Measurements from ENCODE around the gene CCDC127. TPM values are rescaled to one million over a fixed set of nuclear protein-coding genes. Genes with fewer than 3 reads are reported as not detected.

CCDC127 gene
- total and polyA plus RNA-seq, 2 of the 4 experiments (the other 2 are of a cell fraction): 3.2 to 3.9 TPM

DNA sequence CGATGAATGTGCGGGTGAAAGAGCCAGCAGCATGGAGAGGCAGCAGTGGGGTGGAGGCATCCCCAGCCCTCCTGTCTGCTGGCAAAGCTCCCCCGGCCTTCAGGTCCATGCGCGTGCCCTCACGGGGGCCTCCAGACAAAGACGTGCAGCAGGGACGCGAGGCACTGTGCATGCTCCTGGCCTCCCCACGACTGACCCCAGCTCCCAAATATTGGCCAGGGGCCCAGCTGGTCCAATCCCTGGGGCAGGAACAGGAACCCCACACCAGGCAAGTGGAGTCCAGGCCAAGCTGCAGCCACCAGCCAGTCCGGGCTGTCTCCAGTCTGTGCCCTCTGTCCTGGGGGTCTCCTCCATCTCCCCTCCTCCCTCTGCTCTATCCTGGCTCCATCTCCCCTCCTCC, 60.2 kb downstream of the CCDC127 start:
- CTCF ChIA-PET: no interaction called here
- H3K56ac ChIP-seq (ENCODE audit: extremely low read depth, insufficient read depth, low read length): no peak overlapping the region
- 100% methylated on average over 5 of the region's 11 CpGs; no CpG with 5 or more reads in 1 of the 2 experiments for WGBS, 2 experiments (ENCODE audit: extremely low coverage in 2 of 2, insufficient read length in 1 of 2)
- no peak overlapping the region for H3K18ac ChIP-seq (ENCODE audit: low read depth, low read length)
- peaks cover 10% of the 10 kb centered on the region; the same call in 1 of the 2 replicates for H3K9me1 ChIP-seq (ENCODE audit: insufficient read depth, low read length)
- H3K9ac ChIP-seq (ENCODE audit: low read depth, low read length): no peak overlapping the region
- H3K27ac ChIP-seq (ENCODE audit: insufficient read depth, low read length): no peak overlapping the region
- H2BK5ac ChIP-seq (ENCODE audit: low read depth, low read length, poor library complexity, severe bottlenecking): no peak overlapping the region
- H2AK9ac ChIP-seq (replicated peaks; ENCODE audit: low read depth, low read length, poor library complexity): no peak overlapping the region
- no peak for TF ChIP-seq NFE2L2 (IDR thresholded peaks at IDR 0.05; ENCODE audit: low read depth, low read length)
- TF ChIP-seq POLR2A (IDR thresholded peaks at IDR 0.05; ENCODE audit: low read depth, low read length): no peak
- TF ChIP-seq, protein P1, sequence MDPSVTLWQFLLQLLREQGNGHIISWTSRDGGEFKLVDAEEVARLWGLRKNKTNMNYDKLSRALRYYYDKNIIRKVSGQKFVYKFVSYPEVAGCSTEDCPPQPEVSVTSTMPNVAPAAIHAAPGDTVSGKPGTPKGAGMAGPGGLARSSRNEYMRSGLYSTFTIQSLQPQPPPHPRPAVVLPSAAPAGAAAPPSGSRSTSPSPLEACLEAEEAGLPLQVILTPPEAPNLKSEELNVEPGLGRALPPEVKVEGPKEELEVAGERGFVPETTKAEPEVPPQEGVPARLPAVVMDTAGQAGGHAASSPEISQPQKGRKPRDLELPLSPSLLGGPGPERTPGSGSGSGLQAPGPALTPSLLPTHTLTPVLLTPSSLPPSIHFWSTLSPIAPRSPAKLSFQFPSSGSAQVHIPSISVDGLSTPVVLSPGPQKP (IDR thresholded peaks at IDR 0.05; ENCODE audit: borderline replicate concordance, low read depth, low read length): no peak
- no peak for TF ChIP-seq FOS (IDR thresholded peaks at IDR 0.05; ENCODE audit: low read depth, low read length)
- TF ChIP-seq, protein P2, sequence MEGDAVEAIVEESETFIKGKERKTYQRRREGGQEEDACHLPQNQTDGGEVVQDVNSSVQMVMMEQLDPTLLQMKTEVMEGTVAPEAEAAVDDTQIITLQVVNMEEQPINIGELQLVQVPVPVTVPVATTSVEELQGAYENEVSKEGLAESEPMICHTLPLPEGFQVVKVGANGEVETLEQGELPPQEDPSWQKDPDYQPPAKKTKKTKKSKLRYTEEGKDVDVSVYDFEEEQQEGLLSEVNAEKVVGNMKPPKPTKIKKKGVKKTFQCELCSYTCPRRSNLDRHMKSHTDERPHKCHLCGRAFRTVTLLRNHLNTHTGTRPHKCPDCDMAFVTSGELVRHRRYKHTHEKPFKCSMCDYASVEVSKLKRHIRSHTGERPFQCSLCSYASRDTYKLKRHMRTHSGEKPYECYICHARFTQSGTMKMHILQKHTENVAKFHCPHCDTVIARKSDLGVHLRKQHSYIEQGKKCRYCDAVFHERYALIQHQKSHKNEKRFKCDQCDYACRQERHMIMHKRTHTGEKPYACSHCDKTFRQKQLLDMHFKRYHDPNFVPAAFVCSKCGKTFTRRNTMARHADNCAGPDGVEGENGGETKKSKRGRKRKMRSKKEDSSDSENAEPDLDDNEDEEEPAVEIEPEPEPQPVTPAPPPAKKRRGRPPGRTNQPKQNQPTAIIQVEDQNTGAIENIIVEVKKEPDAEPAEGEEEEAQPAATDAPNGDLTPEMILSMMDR (conservative IDR thresholded peaks at IDR 0.05; ENCODE audit: low read depth, low read length): no peak
- TF ChIP-seq MAZ (IDR thresholded peaks at IDR 0.05; ENCODE audit: borderline replicate concordance, low read depth, low read length): no peak
- TF ChIP-seq SMC3 (IDR thresholded peaks at IDR 0.05; ENCODE audit: low read depth, low read length): no peak
- TF ChIP-seq, protein P3, sequence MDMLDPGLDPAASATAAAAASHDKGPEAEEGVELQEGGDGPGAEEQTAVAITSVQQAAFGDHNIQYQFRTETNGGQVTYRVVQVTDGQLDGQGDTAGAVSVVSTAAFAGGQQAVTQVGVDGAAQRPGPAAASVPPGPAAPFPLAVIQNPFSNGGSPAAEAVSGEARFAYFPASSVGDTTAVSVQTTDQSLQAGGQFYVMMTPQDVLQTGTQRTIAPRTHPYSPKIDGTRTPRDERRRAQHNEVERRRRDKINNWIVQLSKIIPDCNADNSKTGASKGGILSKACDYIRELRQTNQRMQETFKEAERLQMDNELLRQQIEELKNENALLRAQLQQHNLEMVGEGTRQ (IDR thresholded peaks at IDR 0.05; ENCODE audit: low read depth, low read length): no peak
- no peak for TF ChIP-seq MXI1 (IDR thresholded peaks at IDR 0.05; ENCODE audit: borderline replicate concordance, low read depth, low read length)
- no peak for TF ChIP-seq RFX5 (IDR thresholded peaks at IDR 0.05; ENCODE audit: low read depth, low read length)
- TF ChIP-seq CEBPB (IDR thresholded peaks at IDR 0.05; ENCODE audit: low read depth, low read length): no peak
- TF ChIP-seq CHD1 (IDR thresholded peaks at IDR 0.05; ENCODE audit: low read depth, low read length): no peak
- TF ChIP-seq RCOR1 (IDR thresholded peaks at IDR 0.05; ENCODE audit: insufficient replicate concordance, low read length): no peak
- TF ChIP-seq RAD21 (IDR thresholded peaks at IDR 0.05; ENCODE audit: low read length): no peak
- no peak for TF ChIP-seq MAFK (IDR thresholded peaks at IDR 0.05; ENCODE audit: low read depth, low read length)
- no peak for TF ChIP-seq BHLHE40 (IDR thresholded peaks at IDR 0.05; ENCODE audit: low read depth, low read length)
- no peak overlapping the region for H2BK20ac ChIP-seq (ENCODE audit: low read depth, low read length)
- no peak for ATAC-seq (ENCODE audit: low read depth)
- H3K4me3 ChIP-seq (ENCODE audit: insufficient read depth, low read depth, low read length): no peak overlapping the region
- H3K4me2 ChIP-seq (ENCODE audit: low read depth, low read length): no peak overlapping the region
- no peaks in the 10 kb centered on the region for H3K36me3 ChIP-seq (ENCODE audit: control insufficient read depth, insufficient read depth, low read length)
- no peaks in the 10 kb centered on the region for H3K27me3 ChIP-seq (ENCODE audit: control insufficient read depth, insufficient read depth, low read length)
- dilution Hi-C loops (cut with HindIII; ENCODE audit: low sequenced_read_pairs, unreplicated experiment) (no loop called here), in situ Hi-C loops (cut with MboI; ENCODE audit: low sequenced_read_pairs) (no loop called here), intact Hi-C loops (cut with micrococcal nuclease) (no loop called here)
- no peak overlapping the region for H4K8ac ChIP-seq (ENCODE audit: low read depth in 2 of 2, low read length in 2 of 2)
- H2BK15ac ChIP-seq (ENCODE audit: low read depth, low read length): no peak overlapping the region
- H2AK5ac ChIP-seq (ENCODE audit: low read depth, low read length): no peak overlapping the region
- H3K4me1 ChIP-seq (ENCODE audit: control insufficient read depth, insufficient read depth, low read length): peaks cover 12% of the 10 kb centered on the region
- POLR2A ChIA-PET (ENCODE audit: unreplicated experiment): no interaction called here
- no peak overlapping the region for H4K5ac ChIP-seq (ENCODE audit: low read depth, low read length)
- DNase-seq: no peak
- no peak overlapping the region for H2AFZ ChIP-seq (replicated peaks; ENCODE audit: low read length, poor library complexity)
- no peak overlapping the region for H3K14ac ChIP-seq (replicated peaks; ENCODE audit: low read depth, low read length)
- H4K91ac ChIP-seq (ENCODE audit: insufficient read depth, low read depth, low read length): no peak overlapping the region
- no peaks in the 10 kb centered on the region for H3K9me3 ChIP-seq (ENCODE audit: control insufficient read depth, insufficient read depth, low read length)
- no peaks in the 10 kb centered on the region for H3K79me1 ChIP-seq (ENCODE audit: low read depth in 1 of 2, low read length in 2 of 2)
- BruUV-seq (replicated peaks): no TSS peak
- H3K23ac ChIP-seq (ENCODE audit: low read depth, low read length): no peak overlapping the region
- no peaks in the 10 kb centered on the region for H4K20me1 ChIP-seq (ENCODE audit: insufficient read depth, low read length)
- no peak overlapping the region for H2BK120ac ChIP-seq (ENCODE audit: low read depth, low read length)
- H3K4ac ChIP-seq (ENCODE audit: low read depth, low read length): no peak overlapping the region
